ENCODE measurements around the gene CCT2. TPM values are rescaled to one million over a fixed set of nuclear protein-coding genes. Genes with fewer than 3 reads are reported as not detected.

Gene CCT2
- total and polyA plus RNA-seq, 2 of the 8 experiments (the other 6 are each of a cell fraction or from before 2014, with no cell fraction given): 244 to 419 TPM

DNA sequence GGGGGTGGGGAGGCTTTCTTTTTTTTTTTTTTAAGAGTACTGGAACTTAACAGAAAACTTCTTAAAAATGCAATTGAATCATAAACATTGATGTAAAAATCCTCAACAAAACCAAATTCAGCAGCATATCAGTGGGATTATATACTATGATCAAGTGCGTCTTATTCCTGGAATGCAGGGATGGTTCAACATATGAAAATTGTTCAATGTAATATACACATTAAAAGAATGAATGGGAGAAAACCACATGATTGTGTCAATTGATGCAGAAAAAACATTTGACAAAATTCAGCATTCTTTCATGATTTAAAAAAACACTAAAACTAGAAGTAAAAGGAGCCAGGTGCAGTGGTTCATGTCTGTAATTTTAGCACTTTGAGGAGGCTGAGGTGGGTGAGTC lies 41.2 kb upstream of the CCT2 start:
- DNase-seq (ENCODE audit: low read depth in 1 of 2, low spot score in 2 of 2): no peak
- no peak overlapping the region for H3K23ac ChIP-seq (ENCODE audit: insufficient read length)
- no peak overlapping the region for H3K4ac ChIP-seq (replicated peaks; ENCODE audit: insufficient read length, low read depth, low read length)
- no peaks in the 10 kb centered on the region for H3K79me1 ChIP-seq (ENCODE audit: low read depth, low read length)
- H3K4me2 ChIP-seq (ENCODE audit: insufficient read depth in 1 of 2, low read depth in 2 of 2, low read length in 2 of 2): no peak overlapping the region
- no peak overlapping the region for H3K18ac ChIP-seq (ENCODE audit: extremely low read depth, low read length)
- no peak overlapping the region for H2AK5ac ChIP-seq (ENCODE audit: low read depth, low read length)
- no peak overlapping the region for H2BK5ac ChIP-seq (ENCODE audit: low read depth, low read length)
- CTCF ChIA-PET (ENCODE audit: partially characterized antibody): no interaction called here
- no peak overlapping the region for H3K9ac ChIP-seq (replicated peaks in 1 of 4; ENCODE audit: extremely low read depth in 1 of 4, low read depth in 3 of 4, low read length in 3 of 4)
- 100% methylated on average over 1 of the region's 1 CpG; no CpG with 5 or more reads in 1 of the 2 experiments for WGBS, 2 experiments (ENCODE audit: extremely low coverage in 1 of 2, insufficient coverage in 1 of 2, insufficient read length in 1 of 2, insufficient replicate concordance in 2 of 2, low coverage in 1 of 2, low lambda C conversion rate in 2 of 2, missing lambda C conversion rate in 1 of 2)
- no peak overlapping the region for H3K14ac ChIP-seq (ENCODE audit: insufficient read length)
- POLR2A ChIA-PET (ENCODE audit: partially characterized antibody): no interaction called here
- FAIRE-seq: no peak
- H3K23me2 ChIP-seq (ENCODE audit: low read depth, low read length): no peaks in the 10 kb centered on the region
- H2BK15ac ChIP-seq (ENCODE audit: low read length): no peak overlapping the region
- H3K27ac ChIP-seq (ENCODE audit: low read depth, low read length): no peak overlapping the region
- H2BK120ac ChIP-seq (replicated peaks; ENCODE audit: low read depth, low read length): no peak overlapping the region
- H4K5ac ChIP-seq (ENCODE audit: insufficient read length, low read depth, low read length): no peak overlapping the region
- no peak overlapping the region for H4K8ac ChIP-seq (ENCODE audit: extremely low read depth, insufficient read depth, low read length)
- H3K27me3 ChIP-seq (replicated peaks in 1 of 4; ENCODE audit: control insufficient read depth in 3 of 4, extremely low read depth in 1 of 4, insufficient read depth in 3 of 4, low read length in 3 of 4): no peaks in the 10 kb centered on the region
- no peaks in the 10 kb centered on the region for H4K20me1 ChIP-seq (replicated peaks in 1 of 2; ENCODE audit: control insufficient read depth in 1 of 2, insufficient read depth in 2 of 2, low read length in 2 of 2)
- H3K9me3 ChIP-seq (ENCODE audit: insufficient read depth in 2 of 2, low read depth in 1 of 2, low read length in 1 of 2): no peaks in the 10 kb centered on the region
- H3K56ac ChIP-seq (replicated peaks; ENCODE audit: insufficient read length, low read depth, low read length): no peak overlapping the region
- no peak overlapping the region for H2BK12ac ChIP-seq (ENCODE audit: low read depth, low read length)
- H3K79me2 ChIP-seq (ENCODE audit: control insufficient read depth in 1 of 2, insufficient read depth in 2 of 2, low read length in 2 of 2): no peaks in the 10 kb centered on the region
- H2AFZ ChIP-seq (ENCODE audit: low read length): no peak overlapping the region
- no peaks in the 10 kb centered on the region; a peak in 1 of 7 replicates for H3K4me1 ChIP-seq (replicated peaks in 1 of 4; ENCODE audit: control insufficient read depth in 3 of 4, insufficient read depth in 4 of 4, low read length in 3 of 4)
- H3K4me3 ChIP-seq (ENCODE audit: extremely low read depth in 1 of 4, insufficient read depth in 2 of 4, low read depth in 3 of 4, low read length in 4 of 4): no peak overlapping the region
- no peaks in the 10 kb centered on the region; a peak in 1 of 8 replicates for H3K36me3 ChIP-seq (ENCODE audit: control insufficient read depth in 2 of 4, insufficient read depth in 4 of 4, low read length in 3 of 4)
- H2BK20ac ChIP-seq (ENCODE audit: low read length): no peak overlapping the region
- H4K91ac ChIP-seq (replicated peaks; ENCODE audit: insufficient read length, low read length): no peak overlapping the region
- TF ChIP-seq RAD21 (IDR thresholded peaks at IDR 0.05 in 1 of 2, conservative IDR thresholded peaks at IDR 0.05 in 1 of 2; ENCODE audit: low read depth in 2 of 2, low read length in 2 of 2) (no peak), RXRA (IDR thresholded peaks at IDR 0.05; ENCODE audit: insufficient read depth, low read depth, low read length) (no peak), MAX (IDR thresholded peaks at IDR 0.05) (no peak)
